ENCODE data around the gene ERF. TPM values are rescaled to one million over a fixed set of nuclear protein-coding genes. Genes with fewer than 3 reads are reported as not detected.
A peak's percentile ranks its signal among the peaks of the same experiment; 100 is the strongest.

Gene ERF
- polyA plus RNA-seq, 1 of the 3 experiments (the other 2 are of a cell fraction): 89.6 TPM

DNA sequence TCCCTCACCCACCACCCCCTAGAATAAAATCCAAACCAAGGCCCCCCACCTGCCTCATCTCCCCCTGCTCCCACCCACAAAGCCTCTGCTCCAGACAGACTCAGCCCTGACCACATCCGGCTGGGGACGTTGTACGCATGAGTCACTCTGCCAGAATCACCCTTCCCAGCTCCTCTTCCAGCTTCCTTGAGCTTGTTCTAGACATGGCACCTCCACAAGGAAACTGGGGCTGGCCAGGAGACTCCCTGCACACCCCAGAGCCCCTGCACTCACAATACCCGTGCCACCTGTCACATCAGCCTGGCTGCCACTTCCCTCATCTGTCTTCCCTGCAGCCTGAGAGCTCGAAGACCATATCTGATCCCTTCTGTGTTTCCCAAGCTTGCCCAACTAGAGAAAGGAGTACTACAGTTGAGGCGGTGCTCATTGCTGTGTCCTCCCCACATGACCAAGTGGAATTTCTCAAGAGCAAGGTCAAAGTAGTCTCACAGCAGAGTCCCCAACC is 47.1 kb downstream of the ERF start:
- H3K9me2 ChIP-seq: no peaks in the 10 kb centered on the region
- peaks cover 5% of the 10 kb centered on the region for H3F3A ChIP-seq (replicated peaks; ENCODE audit: insufficient read depth)
- CTCF ChIA-PET: interaction anchor here (1.0 to 1.7 kb wide), 3 partner anchors 23 to 93 kb away, joined by 3 to 5 read pairs (median 4); no protein-coding TSS in a partner anchor
- H3K79me2 ChIP-seq (ENCODE audit: insufficient read depth): peaks cover 43% of the 10 kb centered on the region
- H3K27me3 ChIP-seq (ENCODE audit: insufficient read depth): no peaks in the 10 kb centered on the region
- H3K27ac ChIP-seq (ENCODE audit: low read depth in 2 of 2, low read length in 1 of 2): peak overlapping the region in 1 of 2 experiments; percentile 70; a peak in 2 of 4 replicates
- TF ChIP-seq, protein P1, sequence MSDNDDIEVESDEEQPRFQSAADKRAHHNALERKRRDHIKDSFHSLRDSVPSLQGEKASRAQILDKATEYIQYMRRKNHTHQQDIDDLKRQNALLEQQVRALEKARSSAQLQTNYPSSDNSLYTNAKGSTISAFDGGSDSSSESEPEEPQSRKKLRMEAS (IDR thresholded peaks at IDR 0.05; ENCODE audit: low read depth): 0 out of 2 replicates have a peak, but pooled peaks have one; percentile 41
- peak; percentile 64; the same call in 1 of the 2 replicates for TF ChIP-seq JUND (IDR thresholded peaks at IDR 0.05)
- peak; percentile 56; the same call in 1 of the 2 replicates for TF ChIP-seq TCF12 (IDR thresholded peaks at IDR 0.05)
- TF ChIP-seq FOXJ3 (CRISPR knock-in tag; IDR thresholded peaks at IDR 0.05): no peak
- TF ChIP-seq, protein P2, sequence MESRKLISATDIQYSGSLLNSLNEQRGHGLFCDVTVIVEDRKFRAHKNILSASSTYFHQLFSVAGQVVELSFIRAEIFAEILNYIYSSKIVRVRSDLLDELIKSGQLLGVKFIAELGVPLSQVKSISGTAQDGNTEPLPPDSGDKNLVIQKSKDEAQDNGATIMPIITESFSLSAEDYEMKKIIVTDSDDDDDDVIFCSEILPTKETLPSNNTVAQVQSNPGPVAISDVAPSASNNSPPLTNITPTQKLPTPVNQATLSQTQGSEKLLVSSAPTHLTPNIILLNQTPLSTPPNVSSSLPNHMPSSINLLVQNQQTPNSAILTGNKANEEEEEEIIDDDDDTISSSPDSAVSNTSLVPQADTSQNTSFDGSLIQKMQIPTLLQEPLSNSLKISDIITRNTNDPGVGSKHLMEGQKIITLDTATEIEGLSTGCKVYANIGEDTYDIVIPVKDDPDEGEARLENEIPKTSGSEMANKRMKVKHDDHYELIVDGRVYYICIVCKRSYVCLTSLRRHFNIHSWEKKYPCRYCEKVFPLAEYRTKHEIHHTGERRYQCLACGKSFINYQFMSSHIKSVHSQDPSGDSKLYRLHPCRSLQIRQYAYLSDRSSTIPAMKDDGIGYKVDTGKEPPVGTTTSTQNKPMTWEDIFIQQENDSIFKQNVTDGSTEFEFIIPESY (IDR thresholded peaks at IDR 0.05; ENCODE audit: borderline replicate concordance, low read depth): no peak
- TF ChIP-seq FOSL2 (IDR thresholded peaks at IDR 0.05; ENCODE audit: borderline replicate concordance, low read depth): peak; percentile 87
- TF ChIP-seq GABPA (IDR thresholded peaks at IDR 0.05; ENCODE audit: low read depth): peak; percentile 41; the same call in 1 of the 2 replicates
- 56% methylated on average over 6 of the region's 6 CpGs for WGBS (ENCODE audit: low lambda C conversion rate)
- H2AFZ ChIP-seq (ENCODE audit: low read depth): no peak overlapping the region
- H4K20me1 ChIP-seq (ENCODE audit: insufficient read depth): no peaks in the 10 kb centered on the region
- no peak overlapping the region for H3K4me3 ChIP-seq (ENCODE audit: low read depth in 2 of 2, low read length in 1 of 2)
- H3K4me2 ChIP-seq: peak overlapping the region; percentile 57
- no peak overlapping the region; the same call in 1 of the 2 replicates for H3K9ac ChIP-seq
- H3K36me3 ChIP-seq (replicated peaks in 1 of 2; ENCODE audit: control insufficient read depth in 1 of 2, insufficient read depth in 2 of 2, low read length in 1 of 2): peaks cover 19 to 39% of the 10 kb centered on the region in 2 experiments
- POLR2A ChIA-PET: no interaction called here
- DNase-seq: no peak
- peaks cover 0 to 17% of the 10 kb centered on the region in 2 experiments; a peak in 2 of 4 replicates for H3K4me1 ChIP-seq (ENCODE audit: control insufficient read depth in 1 of 2, insufficient read depth in 2 of 2, low read depth in 1 of 2, low read length in 1 of 2)
- H3K9me3 ChIP-seq: no peaks in the 10 kb centered on the region

DNA sequence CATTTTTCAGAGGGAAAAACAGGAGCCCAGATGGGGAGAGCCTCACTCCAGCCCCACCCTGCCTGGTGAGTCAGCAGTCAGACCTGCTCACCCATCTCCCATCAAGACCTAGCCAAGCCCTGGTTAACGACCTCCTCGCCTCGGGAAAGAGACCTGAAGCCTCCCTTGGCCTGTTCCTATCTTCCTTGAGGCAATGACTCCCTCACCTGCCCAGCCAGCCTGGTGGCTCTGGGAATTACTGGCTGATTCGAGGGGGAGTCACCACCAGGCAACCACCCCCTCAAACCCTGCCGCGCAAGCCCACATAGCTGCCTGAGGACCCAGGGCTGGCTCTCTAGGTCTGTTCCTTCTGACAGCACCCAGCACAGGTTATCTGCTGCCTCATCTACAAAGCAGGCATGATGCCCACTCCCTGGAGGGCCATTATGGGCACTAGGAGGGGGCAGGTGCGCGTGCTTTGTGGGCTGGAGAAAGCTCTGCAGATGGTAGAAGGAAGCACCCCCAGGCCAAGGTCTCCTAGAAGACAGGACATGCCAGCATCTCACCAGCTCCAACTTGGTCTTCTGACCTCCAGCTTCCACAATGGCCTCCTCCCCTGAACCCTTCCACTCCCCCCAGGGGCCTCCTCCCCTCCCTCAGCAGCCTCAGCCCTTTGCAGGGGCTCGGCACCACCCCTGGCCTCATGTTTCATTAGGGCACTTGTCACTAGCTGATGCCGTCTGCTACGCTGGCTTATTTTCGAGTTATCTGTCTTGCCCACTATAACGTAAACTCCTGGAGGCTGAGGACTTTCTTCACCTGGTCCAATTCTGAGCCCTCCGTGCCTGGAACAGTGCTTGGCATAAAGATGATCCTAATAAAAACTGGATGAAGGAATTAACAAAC is 47.8 kb downstream of the ERF start:
- Histone ChIP-seq H2AFZ (ENCODE audit: low read depth) (no peak overlapping the region), H3K9me3 (no peaks in the 10 kb centered on the region), H3K36me3 (replicated peaks in 1 of 2; ENCODE audit: control insufficient read depth in 1 of 2, insufficient read depth in 2 of 2, low read length in 1 of 2) (peaks cover 19 to 39% of the 10 kb centered on the region in 2 experiments), H3K4me2 (peak overlapping the region; percentile 57), H3K27me3 (ENCODE audit: insufficient read depth) (no peaks in the 10 kb centered on the region), H3F3A (replicated peaks; ENCODE audit: insufficient read depth) (peaks cover 5% of the 10 kb centered on the region), H4K20me1 (ENCODE audit: insufficient read depth) (0 out of 2 replicates have a peak, but pooled peaks cover 3% of the 10 kb centered on the region), H3K9me2 (no peaks in the 10 kb centered on the region), H3K79me2 (ENCODE audit: insufficient read depth) (peaks cover 36% of the 10 kb centered on the region), H3K4me3 (ENCODE audit: low read depth in 2 of 2, low read length in 1 of 2) (no peak overlapping the region), H3K27ac (ENCODE audit: low read depth in 2 of 2, low read length in 1 of 2) (peak overlapping the region in 1 of 2 experiments; percentile 70; a peak in 2 of 4 replicates), H3K4me1 (ENCODE audit: control insufficient read depth in 1 of 2, insufficient read depth in 2 of 2, low read depth in 1 of 2, low read length in 1 of 2) (peaks cover 0 to 17% of the 10 kb centered on the region in 2 experiments; a peak in 2 of 4 replicates), H3K9ac (no peak overlapping the region; the same call in 1 of the 2 replicates)
- WGBS (ENCODE audit: low lambda C conversion rate): 75% methylated on average over 14 of the region's 14 CpGs
- POLR2A ChIA-PET: no interaction called here
- TF ChIP-seq FOSL2 (IDR thresholded peaks at IDR 0.05; ENCODE audit: borderline replicate concordance, low read depth): peak; percentile 30; the same call in 1 of the 2 replicates
- no peak for TF ChIP-seq YY1 (IDR thresholded peaks at IDR 0.05; ENCODE audit: low read depth)
- TF ChIP-seq EZH2phosphoT487 (IDR thresholded peaks at IDR 0.05; ENCODE audit: borderline replicate concordance, low read depth): no peak
- no peak for DNase-seq
- CTCF ChIA-PET: interaction anchor here (1.0 to 1.7 kb wide), 4 partner anchors 22 to 92 kb away, joined by 3 to 5 read pairs (median 4); no protein-coding TSS in a partner anchor

All from SK-N-SH (cell line).